CD14-positive monocyte (primary cell): Measurements from ENCODE around the gene CDKN1C. TPM values are rescaled to one million over a fixed set of nuclear protein-coding genes. Genes with fewer than 3 reads are reported as not detected.

Experiments used
- DNase-seq, 3 donors: peaks; one replicate each; pipeline ENCODE4 v3.0.0-alpha.2; 2011 to 2022
- H2AFZ ChIP-seq: 2 replicates; pipeline ENCODE4 v1.6.0; 2012; ENCODE audit warnings: mild to moderate bottlenecking, low read depth, low read length, inconsistent platforms; ENCODE audit not compliant: insufficient read depth, poor library complexity, severe bottlenecking
- H3K27ac ChIP-seq, 2 donors: 1 replicate in 1 of 2; 2 replicates in 1 of 2; pipeline ENCODE4 v1.5.1; 2012 to 2013; ENCODE audit warnings: low read length in 2 of 2, control low read depth in 1 of 2, inconsistent platforms in 1 of 2, low read depth in 1 of 2, mild to moderate bottlenecking in 1 of 2
- H3K27me3 ChIP-seq, 2 donors: one replicate each; pipeline versions ENCODE4 v1.6.0 to v1.6.1; 2011 to 2013; ENCODE audit warnings: low read length in 2 of 2; ENCODE audit not compliant: control insufficient read depth in 2 of 2, insufficient read depth in 2 of 2
- H3K36me3 ChIP-seq, 2 donors: replicated peaks in 1 of 2; 1 replicate in 1 of 2; 2 replicates in 1 of 2; pipeline versions ENCODE4 v1.5.1 to v1.6.1; 2012 to 2013; ENCODE audit warnings: low read length in 2 of 2, control low read depth in 1 of 2, inconsistent platforms in 1 of 2, mild to moderate bottlenecking in 1 of 2; ENCODE audit not compliant: insufficient read depth in 2 of 2, control insufficient read depth in 1 of 2
- H3K4me1 ChIP-seq, 2 donors: 1 replicate in 1 of 2; 2 replicates in 1 of 2; pipeline versions ENCODE4 v1.5.1 to v1.6.1; 2012 to 2013; ENCODE audit warnings: low read length in 2 of 2, control low read depth in 1 of 2, inconsistent platforms in 1 of 2, mild to moderate bottlenecking in 1 of 2, moderate library complexity in 1 of 2; ENCODE audit not compliant: insufficient read depth in 2 of 2, control insufficient read depth in 1 of 2
- H3K4me2 ChIP-seq: replicated peaks from 2 replicates; pipeline ENCODE3; 2012; ENCODE audit warnings: low read length, moderate library complexity, mild to moderate bottlenecking; ENCODE audit not compliant: poor library complexity, severe bottlenecking; ENCODE audit errors: extremely low read depth
- H3K4me3 ChIP-seq, 3 experiments: fragments of 200-600 bp in 1 of 3; sonication (generic) in 1 of 3; replicated peaks in 1 of 3; 1 replicate in 2 of 3; 2 replicates in 1 of 3; pipeline ENCODE4 v1.5.1; 2011 to 2013; ENCODE audit warnings: low read length in 3 of 3, mild to moderate bottlenecking in 3 of 3, control low read depth in 2 of 3, low read depth in 2 of 3, inconsistent platforms in 1 of 3, moderate library complexity in 1 of 3
- H3K79me2 ChIP-seq: 2 replicates; pipeline ENCODE4 v1.6.0; 2012; ENCODE audit warnings: mild to moderate bottlenecking, control low read depth, inconsistent platforms, low read length, moderate library complexity; ENCODE audit not compliant: insufficient read depth
- H3K9ac ChIP-seq: 2 replicates; pipeline ENCODE4 v1.6.0; 2017; ENCODE audit warnings: low read length, mild to moderate bottlenecking; ENCODE audit not compliant: insufficient read depth, poor library complexity, severe bottlenecking
- H3K9me3 ChIP-seq, 2 donors: replicated peaks in 1 of 2; 1 replicate in 1 of 2; 2 replicates in 1 of 2; pipeline versions ENCODE4 v1.5.1 to v1.6.1; 2012 to 2013; ENCODE audit warnings: low read length in 2 of 2, control low read depth in 1 of 2; ENCODE audit not compliant: control insufficient read depth in 1 of 2, insufficient read depth in 1 of 2
- H4K20me1 ChIP-seq: 2 replicates; pipeline ENCODE4 v1.6.0; 2012; ENCODE audit warnings: mild to moderate bottlenecking, low read length, control low read depth, moderate library complexity; ENCODE audit not compliant: insufficient read depth
- H3K27ac Mint-ChIP-seq, 7 donors: one replicate each; pipeline ENCODE4 v1.8.0; 2020; ENCODE audit warnings: mild to moderate bottlenecking in 7 of 7, mixed read lengths in 7 of 7, moderate library complexity in 6 of 7, inconsistent platforms in 2 of 7
- H3K27me3 Mint-ChIP-seq, 3 donors: one replicate each; pipeline ENCODE4 v1.8.0; 2021 to 2022; ENCODE audit warnings: low read depth in 3 of 3, mild to moderate bottlenecking in 3 of 3, mixed read lengths in 3 of 3, moderate library complexity in 3 of 3, inconsistent platforms in 1 of 3
- H3K36me3 Mint-ChIP-seq, 2 donors: one replicate each; pipeline ENCODE4 v1.8.0; 2020; ENCODE audit warnings: mixed read lengths in 2 of 2, inconsistent platforms in 1 of 2, mild to moderate bottlenecking in 1 of 2
- H3K4me1 Mint-ChIP-seq: one replicate; pipeline ENCODE4 v1.8.0; 2020; ENCODE audit warnings: mild to moderate bottlenecking, mixed read lengths
- H3K4me3 Mint-ChIP-seq, 2 donors: one replicate each; pipeline ENCODE4 v1.8.0; 2020; ENCODE audit warnings: mild to moderate bottlenecking in 2 of 2, mixed read lengths in 2 of 2, moderate library complexity in 1 of 2
- H3K9me3 Mint-ChIP-seq, 7 donors: one replicate each; pipeline ENCODE4 v1.8.0; 2020 to 2022; ENCODE audit warnings: mixed read lengths in 7 of 7, mild to moderate bottlenecking in 6 of 7, moderate library complexity in 6 of 7, inconsistent platforms in 2 of 7
- CTCF ChIP-seq: fragments of 200-600 bp; IDR thresholded peaks from one replicate; pipeline ENCODE4 v1.8.0; 2022; ENCODE audit warnings: antibody characterized with exemption, mild to moderate bottlenecking
- WGBS: methylation state at CpG from one replicate; pipeline ENCODE4 v1.1.5; 2013; ENCODE audit warnings: missing lambda C conversion rate; ENCODE audit not compliant: insufficient coverage; 5-methylcytosine and 5-hydroxymethylcytosine counted together
- intact Hi-C, 2 donors: fragments of 100-400 bp; cut with micrococcal nuclease; formaldehyde crosslinking; loops; one replicate each; pipeline versions ENCODE4 v1.15.0 to v1.15.1; 2023
- polyA plus RNA-seq, 3 donors: library from polyadenylated mRNA; depleted of rRNA in 1 of 3; unstranded in 2 of 3; stranded (reverse) in 1 of 3; fragments of 300-500 nt in 2 of 3; fragments of >200 nt in 1 of 3; fragmentation: Illumina TruSeq in 2 of 3; gene quantifications; 1 replicate in 2 of 3; 2 replicates in 1 of 3; pipeline ENCODE4 v1.2.3, GENCODE V29; 2012 to 2021

CDKN1C gene
- polyA plus RNA-seq, 3 donors = 3.2 to 36.4 (median 4.7) TPM

- no peak overlapping the region for H3K27ac Mint-ChIP-seq
- Histone ChIP-seq H3K79me2 (no peaks in the 10 kb centered on the region), H3K36me3 (no peaks in the 10 kb centered on the region), H3K27me3 (peaks cover 11 to 48% of the 10 kb centered on the region in 2 donors), H4K20me1 (peaks cover 4% of the 10 kb centered on the region), H2AFZ (peak overlapping the region; percentile 75), H3K27ac (no peak overlapping the region), H3K9ac (peak overlapping the region; percentile 13), H3K4me1 (peaks cover 14 to 28% of the 10 kb centered on the region in 2 donors), H3K4me2 (peak overlapping the region; percentile 92), H3K9me3 (peaks cover 0 to 7% of the 10 kb centered on the region in 2 donors), H3K4me3 (peak overlapping the region; percentile 23 to 77 (median 24))
- TF ChIP-seq CTCF = no peak
- peaks cover 16% of the 10 kb centered on the region for H3K4me1 Mint-ChIP-seq
- peaks cover 0 to 11% of the 10 kb centered on the region in 2 donors for H3K36me3 Mint-ChIP-seq
- intact Hi-C loops = loop anchor here in 1 of 2 donors (10.0 kb wide), 2 partner anchors 189 to 579 kb away; partner anchors contain the start of genes C11orf21, KCNQ1OT1 and TSPAN32
- H3K4me3 Mint-ChIP-seq = peak overlapping the region; percentile 71 to 89
- H3K9me3 Mint-ChIP-seq = peaks cover 0 to 14% (median 3%) of the 10 kb centered on the region in 7 donors
- DNase-seq = no peak
- peaks cover 42 to 65% (median 47%) of the 10 kb centered on the region in 3 donors for H3K27me3 Mint-ChIP-seq
- 7% methylated on average over 23 of the region's 24 CpGs for WGBS
Observed at GRCh38 chr11:2883640-2883978, 2.0 kb downstream of the CDKN1C start.

GRCh38 chr11:2882396-2883110 lies 3.0 kb downstream of the CDKN1C start:
- no peak for TF ChIP-seq CTCF
- no peak for DNase-seq
- Histone ChIP-seq H3K79me2 (no peaks in the 10 kb centered on the region), H3K27me3 (peaks cover 11 to 42% of the 10 kb centered on the region in 2 donors), H3K4me3 (peak overlapping the region in 1 of 3 experiments; percentile 77), H4K20me1 (peaks cover under 1% of the 10 kb centered on the region), H3K9me3 (peaks cover 0 to 8% of the 10 kb centered on the region in 2 donors), H2AFZ (no peak overlapping the region), H3K4me2 (peak overlapping the region; percentile 8), H3K36me3 (no peaks in the 10 kb centered on the region), H3K4me1 (peaks cover 14 to 28% of the 10 kb centered on the region in 2 donors), H3K9ac (no peak overlapping the region), H3K27ac (no peak overlapping the region)
- Mint-ChIP-seq H3K4me3 (peak overlapping the region; percentile 50 to 89), H3K27me3 (peaks cover 39 to 59% (median 48%) of the 10 kb centered on the region in 3 donors), H3K9me3 (peaks cover 0 to 19% (median 3%) of the 10 kb centered on the region in 7 donors), H3K27ac (peak overlapping the region in 1 of 7 donors; percentile 70), H3K4me1 (peaks cover 13% of the 10 kb centered on the region), H3K36me3 (peaks cover 0 to 11% of the 10 kb centered on the region in 2 donors)
- WGBS = 91% methylated on average over 5 of the region's 11 CpGs
- intact Hi-C loops = loop anchor here in 1 of 2 donors (10.0 kb wide), 2 partner anchors 188 to 578 kb away; partner anchors contain the start of genes C11orf21, KCNQ1OT1 and TSPAN32
